GM23248 (cell line): ENCODE results near the gene COL11A1.

Source experiments
- EZH2 ChIP-seq: fragments of 200-600 bp; sonication (generic); IDR thresholded peaks from 2 replicates; pipeline ENCODE4 v1.6.1; 2018; ENCODE audit warnings: antibody characterized with exemption, mild to moderate bottlenecking; ENCODE audit not compliant: insufficient read depth, poor library complexity, severe bottlenecking
- EZH2phosphoT487 ChIP-seq: fragments of 200-600 bp; sonication (generic); IDR thresholded peaks from 2 replicates; pipeline ENCODE4 v1.6.1; 2018; ENCODE audit warnings: antibody characterized with exemption, moderate library complexity, mild to moderate bottlenecking, low read depth; ENCODE audit not compliant: insufficient read depth

DNA sequence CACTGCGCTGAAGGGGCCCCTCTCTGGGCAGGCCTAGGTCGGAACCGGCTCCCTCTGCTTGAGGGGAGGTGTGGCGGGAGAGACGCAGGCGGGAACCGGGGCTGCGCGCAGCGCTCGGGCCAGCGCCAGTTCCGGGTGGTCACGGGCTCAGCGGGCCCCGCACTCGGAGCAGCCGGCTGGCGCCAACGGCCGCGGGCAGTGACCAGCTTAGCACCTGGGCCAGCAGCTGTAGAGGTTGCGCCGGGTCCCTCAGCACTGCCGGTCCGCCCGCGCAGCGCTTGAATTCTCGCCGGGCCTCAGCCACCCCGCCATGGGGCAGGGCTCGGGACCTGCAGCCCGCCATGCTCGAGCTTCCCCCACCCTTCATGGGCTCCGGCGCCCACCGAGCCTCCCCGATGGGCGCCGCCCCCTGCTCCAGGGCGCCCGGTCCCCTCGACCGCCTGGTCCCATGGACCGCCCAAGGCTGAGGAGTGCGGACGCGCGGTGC, 254.6 kb downstream of the COL11A1 start:
- TF ChIP-seq EZH2 = no peak
- no peak for TF ChIP-seq EZH2phosphoT487
